Activated CD8-positive, alpha-beta memory T cell treated with anti-CD3 and anti-CD28 coated beads for 48 hours (primary cell): ENCODE data around the gene ATP4A.

Experiments
- DNase-seq, 3 experiments: peaks; one replicate each; pipeline ENCODE4 v3.0.0-alpha.2; 2020; ENCODE audit warnings: low read depth in 2 of 3, low spot score in 2 of 3

The ATP4A gene

GRCh38 chr19:35549879-35550523 lies 13.5 kb downstream of the ATP4A start:
- DNase-seq = no peak

GRCh38 chr19:35549174-35549788 lies 14.2 kb downstream of the ATP4A start:
- DNase-seq = peak in 1 of 3 experiments; percentile 26

DNA sequence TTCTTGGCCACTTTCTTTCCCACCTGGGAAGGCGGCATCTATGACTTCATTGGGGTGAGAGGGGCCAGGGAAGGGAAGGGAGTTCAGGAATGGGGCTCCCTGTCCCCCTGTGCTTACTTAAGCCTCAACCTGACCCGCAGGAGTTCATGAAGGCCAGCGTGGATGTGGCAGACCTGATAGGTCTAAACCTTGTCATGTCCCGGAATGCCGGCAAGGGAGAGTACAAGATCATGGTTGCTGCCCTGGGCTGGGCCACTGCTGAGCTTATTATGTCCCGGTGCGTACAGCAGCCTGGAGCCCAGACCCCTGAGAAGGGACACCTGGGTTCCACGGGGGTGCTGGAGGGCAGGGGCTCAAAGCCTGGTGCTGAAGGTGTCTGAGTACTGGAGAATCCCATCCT lies 16.9 kb downstream of the ATP4A start:
- DNase-seq = no peak

DNA sequence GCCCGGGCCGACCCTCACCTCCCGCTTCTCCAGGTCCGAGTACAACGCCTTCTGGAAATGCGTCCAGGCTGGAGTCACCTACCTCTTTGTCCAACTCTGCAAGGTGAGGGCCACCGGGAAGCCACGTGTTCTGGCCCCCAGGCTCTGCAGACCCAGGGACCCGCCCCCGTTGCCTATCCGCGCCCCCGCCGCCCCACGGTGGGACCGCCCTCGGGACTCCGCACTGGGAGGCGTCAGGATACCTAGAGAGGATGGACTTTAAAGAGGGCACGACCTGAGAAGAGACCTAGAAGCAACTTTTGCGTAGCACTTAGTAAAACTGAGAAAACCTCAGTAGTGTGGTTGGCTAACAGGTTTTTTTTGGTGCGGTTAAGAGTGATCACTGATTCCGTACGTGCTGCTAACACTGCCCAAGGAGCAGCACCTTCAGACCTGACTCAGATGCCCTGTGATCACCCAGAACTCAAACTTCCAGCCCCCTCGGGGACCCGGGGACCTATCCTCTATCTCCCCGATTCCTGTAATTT lies 17.5 kb downstream of the ATP4A start:
- DNase-seq = peak; percentile 37 to 66 (median 48)

DNA sequence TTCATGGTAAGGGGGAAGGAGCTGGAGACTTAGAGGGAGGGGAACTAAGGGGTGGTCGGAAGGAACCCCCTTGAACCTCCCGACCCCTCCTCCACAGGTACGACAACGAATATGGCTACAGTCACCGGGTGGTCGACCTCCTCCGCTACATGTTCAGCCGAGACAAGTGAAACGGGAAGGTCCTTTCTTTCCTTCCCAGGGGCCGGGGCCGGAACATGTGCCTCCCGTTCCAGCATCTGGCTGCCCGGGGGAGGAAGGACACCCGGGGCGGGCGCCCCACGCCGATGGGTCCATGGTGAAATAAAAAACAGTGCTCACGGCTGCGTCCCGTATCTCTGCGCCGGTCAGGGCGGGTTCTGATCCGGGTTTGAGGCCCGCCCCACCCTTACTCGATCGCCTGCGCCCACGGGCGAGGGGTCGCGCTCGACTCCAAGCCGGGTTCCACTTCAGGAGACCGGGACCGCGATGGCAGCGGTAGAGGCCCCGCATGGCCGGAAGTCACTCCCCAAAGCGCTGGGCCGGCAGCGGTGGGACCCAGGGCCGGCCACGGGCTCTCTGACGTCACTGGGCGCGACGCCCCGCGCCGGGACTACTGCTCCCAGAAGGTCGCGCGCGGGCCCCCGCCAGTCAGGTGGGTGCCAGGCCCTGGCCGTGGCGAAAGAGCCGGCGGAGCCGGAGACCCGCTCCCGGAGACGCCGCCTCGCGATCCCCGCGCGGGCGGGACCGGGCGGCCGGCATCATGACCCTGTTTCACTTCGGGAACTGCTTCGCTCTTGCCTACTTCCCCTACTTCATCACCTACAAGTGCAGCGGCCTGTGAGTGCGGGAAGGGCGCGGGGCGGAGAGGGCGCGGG lies 18.2 kb downstream of the ATP4A start, which contains the start of gene TMEM147:
TSS of gene TMEM147 (plus strand) at position 626 of the 854 bp plus-strand sequence. CDS start at position 740, 114 bp downstream.
- peak; percentile 77 to 78 (median 78) for DNase-seq

DNA sequence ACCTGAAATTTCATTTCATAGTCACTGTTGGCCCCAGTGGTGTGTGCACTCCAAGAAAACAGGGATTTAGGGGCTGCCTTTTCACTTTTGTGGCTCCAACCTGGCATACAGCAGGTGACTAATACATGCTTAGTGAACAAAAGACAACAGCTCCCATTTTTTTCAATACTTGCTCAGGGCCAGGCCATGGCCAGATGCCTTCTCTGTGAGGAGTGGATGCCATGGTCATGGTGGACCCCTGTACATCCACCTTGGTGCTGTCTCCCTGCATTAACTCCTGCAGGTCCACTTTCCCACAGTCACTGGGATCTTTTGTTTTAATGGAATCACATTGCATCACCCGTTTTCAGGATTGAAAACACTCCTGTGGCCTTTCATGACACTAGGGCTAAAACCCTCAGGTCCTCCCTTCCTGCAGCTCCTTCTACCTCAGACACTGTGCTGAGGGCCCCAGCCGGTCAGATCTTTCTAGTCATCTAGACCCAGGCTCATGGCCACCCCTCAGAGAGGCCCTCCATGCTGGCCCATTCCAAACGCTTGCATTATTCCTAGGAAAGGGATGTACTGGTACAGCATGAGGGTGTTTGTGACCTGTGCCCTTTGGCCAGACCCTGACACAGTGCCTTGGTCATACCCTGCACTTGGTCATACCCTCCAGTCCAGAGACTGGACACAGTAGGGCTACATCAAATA lies 19.2 kb downstream of the ATP4A start:
- DNase-seq = no peak

DNA sequence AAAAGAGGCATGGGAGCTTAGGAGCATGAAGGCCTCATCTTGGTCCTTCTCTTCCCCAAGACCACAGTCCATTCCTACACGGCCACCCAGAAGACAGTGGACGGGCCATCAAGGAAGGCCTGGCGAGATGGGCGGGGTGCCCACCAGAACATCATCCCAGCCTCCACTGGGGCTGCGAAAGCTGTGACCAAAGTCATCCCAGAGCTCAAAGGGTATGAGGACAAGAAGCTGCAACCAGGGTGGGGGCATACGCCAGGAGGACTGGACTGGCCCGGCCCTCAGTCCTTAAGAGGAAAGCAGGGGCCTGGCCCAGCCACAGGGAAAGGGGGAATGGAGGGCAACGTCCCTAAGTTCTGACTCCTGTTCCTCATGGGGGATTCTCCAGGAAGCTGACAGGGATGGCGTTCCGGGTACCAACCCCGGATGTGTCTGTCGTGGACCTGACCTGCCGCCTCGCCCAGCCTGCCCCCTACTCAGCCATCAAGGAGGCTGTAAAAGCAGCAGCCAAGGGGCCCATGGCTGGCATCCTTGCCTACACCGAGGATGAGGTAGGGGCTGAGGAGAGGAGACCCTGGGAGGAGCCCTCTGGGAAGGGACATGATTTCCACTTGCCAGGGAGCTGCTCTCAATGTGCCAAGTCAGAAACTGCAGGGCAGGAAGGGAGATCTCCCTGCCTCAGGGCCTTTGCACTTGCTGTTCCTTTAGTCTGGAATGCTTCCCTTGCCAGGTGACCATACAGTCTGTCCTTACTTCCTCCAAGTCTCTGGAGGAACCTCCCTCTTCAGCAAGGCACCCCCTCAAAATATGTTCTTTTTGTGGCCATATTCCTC lies 20.0 kb downstream of the ATP4A start:
- DNase-seq = no peak

DNA sequence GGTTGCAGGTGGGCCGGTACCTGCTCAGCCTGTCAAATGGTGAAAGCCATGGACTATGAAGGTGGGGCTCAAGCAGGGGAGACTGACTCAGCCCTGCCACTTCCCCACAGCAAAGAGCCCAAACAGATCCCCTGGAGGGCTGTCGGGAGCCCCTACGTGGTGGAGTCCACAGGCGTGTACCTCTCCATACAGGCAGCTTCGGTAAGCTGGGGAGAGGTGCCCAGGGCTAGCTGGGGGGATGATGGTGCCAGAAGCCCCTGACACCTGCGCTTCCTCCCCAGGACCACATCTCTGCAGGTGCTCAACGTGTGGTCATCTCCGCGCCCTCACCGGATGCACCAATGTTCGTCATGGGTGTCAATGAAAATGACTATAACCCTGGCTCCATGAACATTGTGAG lies 21.2 kb downstream of the ATP4A start:
- DNase-seq = no peak

DNA sequence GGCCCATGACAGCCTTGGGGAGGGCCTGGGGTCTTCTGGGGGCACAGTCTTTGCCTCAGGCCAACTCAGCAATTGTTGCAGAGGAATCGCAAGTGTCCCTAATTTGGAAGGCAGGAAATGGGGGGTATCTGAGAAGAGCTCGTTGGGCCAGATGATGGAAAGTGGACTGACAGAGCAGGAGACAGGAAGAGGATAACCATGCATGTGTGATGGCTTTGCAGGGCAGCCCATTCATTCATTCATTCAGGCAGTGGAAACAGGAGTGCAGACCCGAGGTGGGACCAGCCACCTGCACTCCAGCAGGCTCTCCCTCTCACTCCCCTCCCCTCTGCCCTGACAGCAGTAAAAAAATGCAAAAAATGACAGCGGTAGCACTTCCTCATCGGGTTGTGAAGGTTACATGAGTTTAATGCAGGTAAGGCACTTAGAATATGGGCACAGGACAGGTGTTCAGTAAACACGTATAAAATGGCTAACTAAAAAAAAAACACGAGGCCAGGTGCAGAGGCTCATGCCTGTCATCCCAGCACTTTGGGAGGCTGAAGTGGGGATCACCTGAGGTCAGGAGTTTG lies 23.0 kb downstream of the ATP4A start:
- no peak for DNase-seq

- DNase-seq = no peak
Measured at GRCh38 chr19:35539850-35540249, 23.6 kb downstream of the ATP4A start.

- no peak for DNase-seq
Measured at GRCh38 chr19:35539314-35539713, 24.1 kb downstream of the ATP4A start.

GRCh38 chr19:35534803-35535480 lies 28.5 kb downstream of the ATP4A start:
- DNase-seq = no peak

GRCh38 chr19:35533822-35534392 lies 29.6 kb downstream of the ATP4A start:
- DNase-seq = no peak

- DNase-seq = no peak
Measured at GRCh38 chr19:35533201-35533821, 30.1 kb downstream of the ATP4A start, which contains the start of gene GAPDHS. TSS of gene GAPDHS (plus strand) at chr19:35533456. CDS start at chr19:35533528, 72 bp downstream.

- DNase-seq = no peak
Measured at GRCh38 chr19:35531291-35531690, 32.2 kb downstream of the ATP4A start.

DNA sequence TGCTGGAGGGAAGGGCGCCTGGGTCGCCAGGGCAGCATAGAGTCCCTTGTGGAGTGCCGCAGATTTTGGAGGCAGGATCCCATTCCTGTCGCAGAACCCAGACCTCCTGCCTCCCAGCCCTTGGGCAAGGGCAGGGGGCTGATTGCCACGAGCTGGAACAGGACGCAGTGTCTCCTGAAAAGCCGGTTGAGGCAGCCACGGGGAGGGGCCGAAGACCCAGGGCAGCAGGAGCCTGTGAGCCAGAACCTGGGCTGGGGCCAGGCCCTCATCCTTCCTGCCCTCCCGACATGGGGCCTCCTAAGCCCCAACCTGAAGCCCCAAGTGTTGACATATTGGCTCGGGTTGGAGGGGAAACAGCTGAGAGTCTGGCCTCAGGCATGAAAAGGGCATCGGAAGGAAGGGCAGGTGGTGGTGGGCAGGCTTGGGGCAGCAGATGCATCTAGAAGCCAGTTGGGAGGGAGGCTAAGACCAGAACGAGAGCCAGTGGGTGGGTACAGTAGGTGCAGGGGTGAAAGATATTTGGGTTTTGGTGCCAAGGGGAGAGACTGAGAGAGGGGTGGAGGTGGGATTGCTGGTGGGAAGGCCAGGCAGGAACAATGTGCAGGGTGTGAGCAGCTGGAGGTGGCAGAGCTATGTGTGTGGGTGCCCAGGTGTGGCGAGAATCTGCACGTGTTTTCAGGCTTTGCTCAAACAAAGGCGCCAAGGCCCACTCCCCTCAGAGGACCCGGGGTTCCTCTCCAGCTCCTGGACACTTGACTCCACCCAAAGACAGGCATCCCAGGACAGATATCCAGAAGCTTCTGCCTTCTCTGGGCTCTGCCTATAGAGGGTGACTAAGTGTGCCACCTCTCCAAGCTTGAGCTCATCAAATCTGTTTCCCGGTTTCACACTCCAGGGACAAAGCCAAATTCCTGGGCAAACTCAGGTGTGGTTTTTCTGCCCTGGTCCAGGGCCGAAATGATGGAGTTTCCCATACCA lies 33.9 kb downstream of the ATP4A start:
- no peak for DNase-seq
